Nephron (organoid): ENCODE data around the gene CORO2B.
A peak's percentile ranks its signal among the peaks of the same experiment; 100 is the strongest.

Experiments
- H3K27ac Mint-ChIP-seq, 3 experiments: 2 replicates each; pipeline ENCODE4 v1.8.0; 2020; ENCODE audit warnings: mixed read lengths in 3 of 3, mild to moderate bottlenecking in 2 of 3, moderate library complexity in 1 of 3
- H3K27me3 Mint-ChIP-seq: 2 replicates; pipeline ENCODE4 v1.8.0; 2021; ENCODE audit warnings: low read depth, mild to moderate bottlenecking, moderate library complexity, mixed read lengths
- H3K36me3 Mint-ChIP-seq: 2 replicates; pipeline ENCODE4 v1.8.0; 2020; ENCODE audit warnings: low read depth, mixed read lengths
- H3K4me1 Mint-ChIP-seq: 2 replicates; pipeline ENCODE4 v1.8.0; 2020; ENCODE audit warnings: mixed read lengths
- H3K4me3 Mint-ChIP-seq, 3 experiments: 2 replicates each; pipeline ENCODE4 v1.8.0; 2020; ENCODE audit warnings: mild to moderate bottlenecking in 3 of 3, mixed read lengths in 3 of 3, moderate library complexity in 2 of 3
- H3K9me3 Mint-ChIP-seq: 2 replicates; pipeline ENCODE4 v1.8.0; 2020; ENCODE audit warnings: mixed read lengths
- TF ChIP-seq, protein P1 (sequence below), 3 experiments: fragments of 200-600 bp; sonication (generic); IDR thresholded peaks; one replicate each; pipeline ENCODE4 v1.5.0; 2021; ENCODE audit warnings: antibody characterized with exemption in 3 of 3; ENCODE audit not compliant: unreplicated experiment in 3 of 3

CORO2B gene

DNA sequence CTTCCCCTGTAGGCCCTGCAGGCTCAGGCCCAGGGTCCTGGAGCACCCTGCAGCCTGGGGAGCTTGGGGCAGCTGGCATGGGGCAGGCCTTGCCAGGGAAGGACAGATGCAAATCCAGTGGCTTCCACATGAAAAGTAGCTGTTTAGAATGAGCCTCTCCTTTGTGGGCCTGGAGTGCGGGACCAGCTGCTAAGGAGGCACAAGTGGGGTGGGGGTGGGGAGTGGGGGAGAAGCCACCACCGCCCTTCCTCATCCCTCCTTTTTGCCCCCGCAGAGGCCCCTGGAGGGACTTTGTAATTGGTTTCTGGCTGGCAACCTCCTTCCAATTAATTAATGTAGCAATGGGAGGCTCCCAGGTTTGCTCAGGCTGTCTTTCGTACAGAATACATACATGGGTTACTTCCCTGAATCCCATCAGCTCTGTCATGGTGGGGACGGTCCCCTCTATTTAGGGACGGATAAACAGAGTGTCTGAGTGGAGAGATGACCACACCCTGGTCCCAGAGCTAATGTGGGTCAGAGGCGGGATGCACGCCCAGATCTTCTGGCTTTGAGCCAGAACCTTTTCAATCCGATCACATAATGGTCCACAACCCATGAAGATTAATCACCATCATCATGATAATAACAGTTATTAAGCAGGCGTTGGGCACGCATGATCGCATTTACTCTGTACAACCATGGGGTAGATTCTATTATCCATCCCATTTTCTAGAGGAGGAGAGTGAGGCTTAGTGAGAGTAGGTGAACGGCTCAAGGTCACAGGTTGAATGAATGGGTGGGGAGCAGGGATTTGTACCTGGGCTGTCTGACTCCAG lies 6.2 kb downstream of the CORO2B start:
- Mint-ChIP-seq H3K27me3 (peaks cover 18% of the 10 kb centered on the region), H3K27ac (peak overlapping the region; percentile 75 to 88 (median 88)), H3K36me3 (no peaks in the 10 kb centered on the region), H3K9me3 (no peaks in the 10 kb centered on the region), H3K4me3 (no peak overlapping the region), H3K4me1 (peaks cover 69% of the 10 kb centered on the region)
- TF ChIP-seq, protein P1, sequence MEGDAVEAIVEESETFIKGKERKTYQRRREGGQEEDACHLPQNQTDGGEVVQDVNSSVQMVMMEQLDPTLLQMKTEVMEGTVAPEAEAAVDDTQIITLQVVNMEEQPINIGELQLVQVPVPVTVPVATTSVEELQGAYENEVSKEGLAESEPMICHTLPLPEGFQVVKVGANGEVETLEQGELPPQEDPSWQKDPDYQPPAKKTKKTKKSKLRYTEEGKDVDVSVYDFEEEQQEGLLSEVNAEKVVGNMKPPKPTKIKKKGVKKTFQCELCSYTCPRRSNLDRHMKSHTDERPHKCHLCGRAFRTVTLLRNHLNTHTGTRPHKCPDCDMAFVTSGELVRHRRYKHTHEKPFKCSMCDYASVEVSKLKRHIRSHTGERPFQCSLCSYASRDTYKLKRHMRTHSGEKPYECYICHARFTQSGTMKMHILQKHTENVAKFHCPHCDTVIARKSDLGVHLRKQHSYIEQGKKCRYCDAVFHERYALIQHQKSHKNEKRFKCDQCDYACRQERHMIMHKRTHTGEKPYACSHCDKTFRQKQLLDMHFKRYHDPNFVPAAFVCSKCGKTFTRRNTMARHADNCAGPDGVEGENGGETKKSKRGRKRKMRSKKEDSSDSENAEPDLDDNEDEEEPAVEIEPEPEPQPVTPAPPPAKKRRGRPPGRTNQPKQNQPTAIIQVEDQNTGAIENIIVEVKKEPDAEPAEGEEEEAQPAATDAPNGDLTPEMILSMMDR (IDR thresholded peaks at IDR 0.05; ENCODE audit: unreplicated experiment in 3 of 3): no peak

DNA sequence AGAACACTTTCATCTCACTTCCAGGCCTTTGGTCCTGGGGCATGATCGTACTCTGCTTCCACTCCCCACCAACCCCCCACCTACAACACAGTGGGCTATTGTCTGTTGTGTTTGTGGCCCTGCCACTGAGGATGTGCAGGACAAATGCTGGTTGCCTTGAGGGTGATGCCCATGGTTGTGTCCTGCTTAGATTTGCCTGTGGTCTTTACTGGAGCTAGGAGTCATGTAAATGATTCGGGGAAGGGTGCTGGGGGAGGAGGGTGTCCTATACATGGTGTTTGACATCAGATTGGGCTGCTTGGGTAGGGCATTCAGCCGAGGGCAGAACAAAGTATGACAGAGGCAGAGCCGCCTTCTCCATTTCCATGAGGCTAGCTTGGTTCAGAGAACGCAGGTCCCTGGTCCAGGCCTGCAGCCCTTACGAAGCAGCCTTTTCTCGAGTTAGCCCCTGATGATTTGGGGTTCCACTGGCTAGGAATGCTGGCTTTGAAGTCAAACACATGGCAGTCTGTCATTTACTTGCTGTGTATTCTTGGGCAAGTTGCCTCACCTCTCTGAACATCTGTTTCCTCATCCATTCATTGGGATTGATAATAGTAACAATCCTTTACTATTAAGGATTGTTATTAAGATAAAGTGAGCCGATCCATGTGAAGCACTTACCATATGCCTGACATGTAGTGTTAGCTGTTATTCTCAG lies 6.9 kb downstream of the CORO2B start:
- Mint-ChIP-seq H3K9me3 (no peaks in the 10 kb centered on the region), H3K4me3 (peak overlapping the region in 2 of 3 experiments; percentile 19 to 62), H3K27ac (peak overlapping the region; percentile 56 to 88 (median 88)), H3K4me1 (peaks cover 66% of the 10 kb centered on the region), H3K27me3 (peaks cover 10% of the 10 kb centered on the region), H3K36me3 (no peaks in the 10 kb centered on the region)
- TF ChIP-seq, protein P1 (IDR thresholded peaks at IDR 0.05; ENCODE audit: unreplicated experiment in 3 of 3): no peak

DNA sequence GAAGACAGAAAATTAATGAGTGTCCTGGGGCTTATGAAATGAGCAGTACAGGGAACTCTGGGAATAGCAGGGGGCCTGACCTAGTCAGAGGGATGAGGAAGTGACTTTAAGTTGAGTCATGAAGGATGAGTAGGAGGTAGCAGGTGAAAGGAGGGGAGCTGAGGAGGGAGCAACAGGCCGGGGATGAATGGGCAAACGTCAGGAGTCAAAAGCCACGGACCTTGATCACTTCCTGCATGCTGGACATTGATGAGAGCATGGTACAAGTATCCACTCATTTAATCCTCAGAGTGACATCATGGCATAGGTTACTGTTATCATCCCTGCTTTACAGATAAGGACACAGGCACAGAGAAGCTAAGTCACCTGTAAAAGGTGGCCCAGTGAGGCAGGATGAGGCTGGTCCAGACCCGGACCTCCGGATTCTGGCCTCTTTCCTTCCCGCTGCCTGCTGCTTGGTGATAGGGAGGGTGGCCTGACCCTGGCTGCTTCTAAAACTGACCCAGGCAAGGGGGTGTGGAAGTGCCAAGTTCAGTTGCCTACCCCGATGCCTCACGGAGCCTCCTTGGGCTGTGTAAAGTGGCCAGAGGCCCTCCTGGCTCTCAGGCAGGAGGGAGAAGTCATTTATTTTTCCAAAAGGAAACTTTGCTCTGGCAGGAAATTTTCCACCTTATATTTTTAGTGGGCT lies 7.6 kb downstream of the CORO2B start:
- peaks cover 69% of the 10 kb centered on the region for H3K4me1 Mint-ChIP-seq
- H3K4me3 Mint-ChIP-seq: peak overlapping the region in 2 of 3 experiments; percentile 19 to 62
- no peaks in the 10 kb centered on the region for H3K36me3 Mint-ChIP-seq
- peaks cover 9% of the 10 kb centered on the region for H3K27me3 Mint-ChIP-seq
- H3K9me3 Mint-ChIP-seq: no peaks in the 10 kb centered on the region
- TF ChIP-seq, protein P1 (IDR thresholded peaks at IDR 0.05; ENCODE audit: unreplicated experiment in 3 of 3): no peak
- peak overlapping the region; percentile 56 to 93 (median 88) for H3K27ac Mint-ChIP-seq

DNA sequence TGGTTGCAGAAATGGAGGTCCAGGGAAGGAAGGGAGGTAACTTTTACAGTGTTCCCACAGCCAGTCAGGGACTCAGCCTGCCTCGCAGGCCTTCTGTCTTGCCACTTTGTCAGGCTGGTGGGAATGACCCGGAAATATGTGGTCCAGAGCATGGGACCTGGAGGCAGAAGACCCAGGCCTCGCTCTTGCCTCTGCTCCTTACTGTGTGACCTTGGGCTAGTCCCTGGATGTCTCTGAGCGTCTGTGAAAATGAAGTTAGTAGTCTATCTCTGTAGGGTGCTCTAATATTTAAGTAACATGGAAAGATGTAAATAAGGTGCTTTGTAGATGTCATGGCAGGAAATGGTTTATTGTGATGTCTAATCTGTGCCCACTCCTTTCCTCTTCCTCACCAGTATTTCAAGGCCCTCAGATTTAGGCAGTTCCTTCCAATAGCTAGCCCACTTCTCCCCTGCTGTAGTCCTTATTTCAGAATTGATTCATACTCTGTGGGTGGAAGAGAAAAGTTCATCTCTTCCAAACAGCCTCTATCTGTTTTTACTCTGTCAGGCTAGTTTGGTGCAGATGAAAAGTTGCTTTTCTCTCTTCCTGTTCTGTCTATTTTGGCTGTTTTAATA lies 9.1 kb downstream of the CORO2B start:
- H3K27me3 Mint-ChIP-seq: peaks cover 9% of the 10 kb centered on the region
- no peaks in the 10 kb centered on the region for H3K9me3 Mint-ChIP-seq
- no peak overlapping the region for H3K4me3 Mint-ChIP-seq
- TF ChIP-seq, protein P1 (IDR thresholded peaks at IDR 0.05; ENCODE audit: unreplicated experiment in 3 of 3): no peak
- H3K36me3 Mint-ChIP-seq: no peaks in the 10 kb centered on the region
- H3K4me1 Mint-ChIP-seq: peaks cover 65% of the 10 kb centered on the region
- peak overlapping the region; percentile 54 to 93 (median 88) for H3K27ac Mint-ChIP-seq

DNA sequence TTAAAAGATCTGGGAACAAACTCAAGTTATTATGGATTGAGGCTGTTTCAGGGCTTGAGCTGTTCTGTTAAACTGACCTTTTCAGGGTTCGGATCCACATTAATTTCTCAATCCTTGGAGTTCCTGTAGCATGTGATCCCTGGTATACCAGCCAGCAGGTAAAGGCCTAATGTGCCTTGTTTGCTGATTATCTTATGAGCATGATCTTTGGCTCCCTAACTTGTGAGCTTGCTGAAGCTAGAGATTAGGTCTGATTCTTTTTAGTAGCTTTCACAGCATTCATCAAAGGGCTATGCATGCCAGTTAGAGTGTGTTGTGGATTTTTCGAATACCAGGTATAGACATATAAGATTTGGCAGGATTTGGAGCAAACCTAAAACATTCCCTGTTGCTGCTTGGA lies 10.3 kb downstream of the CORO2B start:
- H3K27me3 Mint-ChIP-seq: peaks cover 9% of the 10 kb centered on the region
- peaks cover 76% of the 10 kb centered on the region for H3K4me1 Mint-ChIP-seq

More for the DNA sequence above, 10.3 kb downstream of the CORO2B start:
- TF ChIP-seq, protein P1 (IDR thresholded peaks at IDR 0.05; ENCODE audit: unreplicated experiment in 3 of 3): no peak
- H3K9me3 Mint-ChIP-seq: no peaks in the 10 kb centered on the region
- H3K36me3 Mint-ChIP-seq: no peaks in the 10 kb centered on the region
- H3K4me3 Mint-ChIP-seq: peak overlapping the region in 1 of 3 experiments; percentile 2
- peak overlapping the region; percentile 77 to 93 (median 88) for H3K27ac Mint-ChIP-seq
